NOMO-1 treated with dmso at 0.1 percent for 144 hours (cell line): ENCODE data around the gene TMEM91.
"Not testable (repeated sequence)": the region's sequence is repeated elsewhere in the genome, so short reads cannot be mapped to it uniquely, and the experiment has no call there.

Source experiments
- DNase-seq: peaks from one replicate; lab custom pipeline; 2025; ENCODE audit not compliant: unreplicated experiment; lab: John Stamatoyannopoulos, UW

The TMEM91 gene

DNA sequence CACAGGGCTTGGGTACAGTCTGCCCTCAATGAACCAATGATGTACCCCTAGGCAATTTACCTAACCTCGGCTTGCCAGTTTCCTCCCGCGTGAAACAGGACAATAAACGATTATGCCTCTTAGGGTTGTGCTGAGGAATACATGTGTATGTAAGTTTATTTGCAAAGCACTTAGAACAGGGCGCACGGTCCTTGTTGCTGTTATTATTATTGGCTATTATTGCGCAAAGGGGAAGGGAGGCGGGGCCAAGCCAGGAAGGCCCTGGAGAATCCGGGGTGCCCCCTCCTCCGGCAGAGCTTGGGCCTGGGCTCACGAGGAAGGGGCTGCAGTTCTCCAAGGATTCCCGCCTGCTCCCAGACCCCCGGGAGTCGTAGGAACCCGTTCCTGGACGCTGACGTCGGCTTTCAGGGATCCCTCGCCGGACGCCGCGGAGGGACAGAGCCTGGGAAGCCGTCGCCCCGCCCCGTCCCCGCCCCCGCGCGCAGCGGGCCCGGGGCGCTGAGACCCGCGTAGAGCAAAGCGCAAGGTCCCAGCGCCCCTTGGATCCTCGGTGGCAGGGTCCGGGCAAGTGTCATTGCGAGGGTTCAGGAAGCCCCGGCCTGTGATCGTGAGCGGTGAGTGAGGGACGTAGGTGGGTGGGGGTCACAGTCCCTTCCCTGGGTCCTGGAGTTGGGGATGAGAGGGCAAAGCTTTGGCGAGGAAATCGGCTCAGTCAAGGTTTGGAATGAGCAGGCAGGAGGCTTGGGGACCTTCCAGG lies at the start of gene TMEM91:
TSS of gene TMEM91 (plus strand) at position 293 of the 757 bp plus-strand sequence. CDS start 1,777 bp downstream, outside the sequence.
- DNase-seq: no peak

GRCh38 chr19:41327076-41327575 lies 49.2 kb upstream of the TMEM91 start:
- DNase-seq: no peak

GRCh38 chr19:41327576-41328156 lies 48.7 kb upstream of the TMEM91 start:
- DNase-seq: peak; percentile 80

GRCh38 chr19:41328157-41328841 lies 48.0 kb upstream of the TMEM91 start:
- DNase-seq: no peak

GRCh38 chr19:41328842-41329225 lies 47.5 kb upstream of the TMEM91 start:
- DNase-seq: peak; percentile 89

DNA sequence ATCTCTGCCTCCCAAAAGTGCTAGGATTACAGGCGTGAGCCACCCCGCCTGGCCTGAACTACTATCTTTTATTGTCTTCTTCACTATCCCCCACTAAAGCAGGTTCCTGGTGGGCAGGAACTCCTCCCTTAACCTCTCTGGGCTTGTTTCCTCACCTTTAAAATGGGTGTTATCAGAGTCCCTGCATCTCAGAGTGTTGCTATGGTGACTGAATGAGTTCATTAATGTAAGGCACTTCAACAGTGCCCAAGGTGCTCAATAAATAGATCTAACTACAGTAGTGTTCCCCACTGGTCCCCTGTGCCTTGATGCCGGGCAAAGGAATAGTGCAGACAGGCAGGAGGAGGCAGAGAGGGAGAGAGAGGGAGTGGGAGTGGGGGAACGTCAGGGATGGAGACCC lies 45.9 kb upstream of the TMEM91 start:
- DNase-seq: no peak

- DNase-seq: no peak
Observed at GRCh38 chr19:41330946-41331678, 45.2 kb upstream of the TMEM91 start.

DNA sequence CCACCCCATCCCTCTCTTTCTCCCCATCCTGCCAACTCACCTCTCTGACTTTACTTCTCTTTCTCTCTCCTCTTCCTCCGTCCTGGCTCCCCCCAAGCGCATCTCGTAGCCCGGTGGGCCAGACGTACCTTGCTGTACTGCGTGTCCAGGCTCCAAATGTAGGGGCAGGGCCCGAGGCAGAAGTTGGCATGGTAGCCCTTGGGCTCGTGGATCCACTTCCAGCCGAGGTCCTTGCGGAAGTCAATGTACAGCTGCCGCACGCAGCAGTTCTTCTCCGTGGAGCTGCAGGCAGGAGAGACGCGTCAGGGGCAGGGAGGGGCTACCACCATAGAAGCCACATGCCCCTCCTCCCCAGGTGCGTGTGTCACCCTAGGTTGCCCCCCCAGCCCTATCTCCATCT lies 44.3 kb upstream of the TMEM91 start:
- no peak for DNase-seq

- DNase-seq: no peak
Observed at GRCh38 chr19:41332468-41332867, 43.9 kb upstream of the TMEM91 start.

- DNase-seq: peak; percentile 26
Observed at GRCh38 chr19:41334793-41335192, 41.5 kb upstream of the TMEM91 start.

DNA sequence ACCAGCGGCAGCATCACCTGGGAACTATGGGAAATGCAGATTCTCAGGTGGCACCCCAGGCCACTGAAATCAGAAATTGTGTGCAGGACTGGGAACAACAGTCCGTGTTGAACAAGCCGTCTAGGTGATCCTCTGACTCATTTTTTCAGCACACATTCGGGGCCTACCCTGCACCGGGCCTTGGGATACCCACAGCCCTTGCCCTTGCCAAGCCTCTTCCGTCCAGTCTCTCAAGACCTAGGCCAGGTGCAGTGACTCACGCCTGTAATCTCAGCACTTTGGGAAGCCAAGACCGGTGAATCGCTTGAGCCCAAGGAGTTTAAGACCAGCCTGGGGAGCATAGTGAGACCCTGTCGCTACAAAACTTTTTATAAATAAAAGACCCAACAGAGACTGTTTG lies 40.9 kb upstream of the TMEM91 start:
- no peak for DNase-seq

GRCh38 chr19:41339936-41340335 lies 36.4 kb upstream of the TMEM91 start:
- DNase-seq: no peak

GRCh38 chr19:41341669-41342490 lies 34.5 kb upstream of the TMEM91 start:
- DNase-seq: no peak

DNA sequence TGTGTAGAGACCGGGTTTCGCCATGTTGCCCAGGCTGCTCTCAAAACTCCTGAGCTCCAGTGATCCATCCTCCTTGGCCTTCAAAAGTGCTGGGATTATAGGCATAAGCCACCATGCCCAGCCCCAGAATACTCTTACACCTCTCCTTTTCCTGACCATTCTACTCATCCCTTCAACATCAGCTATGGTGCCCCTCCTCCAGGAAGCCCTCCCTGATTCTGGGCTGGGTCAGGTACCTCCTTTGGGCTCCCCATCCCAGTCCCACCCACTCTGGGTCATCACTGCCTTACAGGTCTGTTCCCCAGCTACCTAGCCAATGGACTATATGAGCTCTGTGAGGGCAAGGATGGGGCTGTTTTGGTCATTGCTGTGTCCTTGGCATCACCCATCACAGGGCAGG lies 32.2 kb upstream of the TMEM91 start:
- DNase-seq: no peak

GRCh38 chr19:41346916-41347315 lies 29.4 kb upstream of the TMEM91 start:
- not testable (repeated sequence) for DNase-seq

DNA sequence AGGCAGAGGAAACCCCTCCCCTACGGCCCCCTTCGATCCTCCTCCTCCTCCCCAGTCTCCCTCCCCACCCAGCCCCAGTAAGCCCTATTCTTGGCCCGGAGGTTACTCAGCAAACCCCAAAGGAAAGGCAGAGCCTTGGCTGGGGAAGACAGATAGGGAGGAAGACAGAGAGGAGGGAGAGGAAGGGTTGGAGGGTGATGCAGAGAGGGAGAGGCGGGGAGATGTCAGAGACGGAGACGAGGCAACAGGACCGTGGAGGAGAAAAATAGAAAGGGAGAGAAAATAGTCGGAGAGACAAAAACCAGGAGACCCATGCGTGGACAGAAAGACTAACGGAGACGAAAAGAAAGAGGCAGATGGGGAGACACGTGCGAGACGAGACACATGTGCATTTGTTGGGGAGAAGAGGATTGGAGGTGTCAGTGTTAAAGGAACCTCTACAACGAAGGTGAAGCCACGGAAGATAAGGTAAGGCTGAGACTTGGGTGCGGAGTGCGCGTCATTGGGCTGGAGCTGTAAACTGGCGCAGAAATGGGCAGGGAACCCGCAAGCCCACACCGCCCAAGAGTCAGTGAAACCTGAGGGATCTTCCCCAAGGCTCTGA lies 25.5 kb upstream of the TMEM91 start:
- no peak for DNase-seq

- peak; percentile 59 for DNase-seq
Observed at GRCh38 chr19:41351339-41352245, 24.7 kb upstream of the TMEM91 start.

DNA sequence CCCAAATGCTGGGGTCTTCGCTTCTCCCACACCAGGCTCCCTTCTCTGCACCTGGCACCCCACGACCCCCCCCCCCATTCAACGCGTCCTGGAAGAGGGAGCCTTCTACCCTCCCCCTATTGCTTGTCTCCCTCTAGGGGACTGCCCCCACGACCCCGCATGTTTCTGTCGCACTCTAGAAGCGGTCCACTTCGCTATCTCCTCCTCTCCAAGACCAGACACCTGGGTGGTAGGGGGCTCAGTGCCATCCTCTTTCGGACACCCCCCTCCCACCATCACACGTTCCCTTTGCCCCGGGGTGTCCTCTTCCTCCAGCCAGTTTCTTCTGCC lies 24.1 kb upstream of the TMEM91 start:
- no peak for DNase-seq
